Vagina (tissue), 2 donors: ENCODE data around the gene SLTM.

Experiments
- CTCF ChIP-seq, 3 experiments: fragments of 450-650 bp in 2 of 3; fragments of 200-600 bp in 1 of 3; sonication (generic) in 1 of 3; IDR thresholded peaks; one replicate each; pipeline ENCODE4 v1.5.1; 2017 to 2019; ENCODE audit warnings: antibody characterized with exemption in 3 of 3, mild to moderate bottlenecking in 2 of 3, moderate library complexity in 2 of 3
- POLR2A ChIP-seq, 2 donors: fragments of 450-650 bp; IDR thresholded peaks; one replicate each; pipeline ENCODE4 v1.6.1; 2017; ENCODE audit warnings: antibody characterized with exemption in 2 of 2, mild to moderate bottlenecking in 2 of 2, moderate library complexity in 2 of 2

GRCh38 chr15:58875343-58875742 lies 58.1 kb downstream of the SLTM start:
- no peak for TF ChIP-seq POLR2A (IDR thresholded peaks at IDR 0.05)
- no peak for TF ChIP-seq CTCF (IDR thresholded peaks at IDR 0.05)
